22Rv1 (cell line): ENCODE data around the gene MED29.

ENCODE experiments used
- ZFX ChIP-seq: fragments of 450-650 bp; IDR thresholded peaks from 2 replicates; pipeline ENCODE4 v1.6.1; 2017; ENCODE audit warnings: antibody characterized with exemption, borderline replicate concordance
- TF ChIP-seq, protein P1 (sequence below): fragments of 450-650 bp; IDR thresholded peaks from 2 replicates; pipeline ENCODE4 v1.5.1; 2017; ENCODE audit warnings: mild to moderate bottlenecking

DNA sequence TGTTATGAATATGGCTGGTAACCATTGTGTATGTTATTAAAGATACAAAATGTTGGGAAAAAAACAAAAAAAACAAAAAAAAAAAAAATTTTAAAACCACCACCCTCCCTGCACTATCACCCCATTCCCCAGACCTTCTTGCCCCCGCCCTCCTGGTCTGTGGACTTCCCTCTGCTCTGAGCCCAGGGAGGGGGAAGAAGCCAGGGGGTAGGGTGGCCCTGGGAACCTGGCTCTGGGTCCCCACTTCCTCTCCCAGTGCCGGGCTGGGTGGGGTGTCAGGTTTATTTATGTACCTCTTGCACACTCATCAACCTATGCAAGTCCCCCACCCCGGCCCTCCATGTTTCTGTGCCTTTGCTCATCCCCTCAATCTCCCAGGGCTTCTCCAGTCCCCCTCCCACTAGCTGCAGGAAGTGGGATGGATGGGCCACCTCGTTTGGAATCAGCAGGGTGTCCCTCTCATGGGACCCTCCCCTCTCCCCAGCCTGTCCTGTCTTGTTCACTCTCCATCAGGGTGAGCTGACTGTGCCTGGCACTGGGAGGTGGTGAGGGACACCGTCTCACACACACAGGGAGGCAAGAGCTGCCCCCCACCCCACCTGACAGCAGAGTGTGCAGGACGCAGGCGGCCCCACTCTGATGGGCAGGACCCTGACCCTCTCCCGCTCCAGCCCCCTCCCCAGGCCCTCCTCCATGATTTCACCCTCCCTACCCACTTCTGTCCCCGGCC lies 6.2 kb upstream of the MED29 start:
- TF ChIP-seq, protein P1, sequence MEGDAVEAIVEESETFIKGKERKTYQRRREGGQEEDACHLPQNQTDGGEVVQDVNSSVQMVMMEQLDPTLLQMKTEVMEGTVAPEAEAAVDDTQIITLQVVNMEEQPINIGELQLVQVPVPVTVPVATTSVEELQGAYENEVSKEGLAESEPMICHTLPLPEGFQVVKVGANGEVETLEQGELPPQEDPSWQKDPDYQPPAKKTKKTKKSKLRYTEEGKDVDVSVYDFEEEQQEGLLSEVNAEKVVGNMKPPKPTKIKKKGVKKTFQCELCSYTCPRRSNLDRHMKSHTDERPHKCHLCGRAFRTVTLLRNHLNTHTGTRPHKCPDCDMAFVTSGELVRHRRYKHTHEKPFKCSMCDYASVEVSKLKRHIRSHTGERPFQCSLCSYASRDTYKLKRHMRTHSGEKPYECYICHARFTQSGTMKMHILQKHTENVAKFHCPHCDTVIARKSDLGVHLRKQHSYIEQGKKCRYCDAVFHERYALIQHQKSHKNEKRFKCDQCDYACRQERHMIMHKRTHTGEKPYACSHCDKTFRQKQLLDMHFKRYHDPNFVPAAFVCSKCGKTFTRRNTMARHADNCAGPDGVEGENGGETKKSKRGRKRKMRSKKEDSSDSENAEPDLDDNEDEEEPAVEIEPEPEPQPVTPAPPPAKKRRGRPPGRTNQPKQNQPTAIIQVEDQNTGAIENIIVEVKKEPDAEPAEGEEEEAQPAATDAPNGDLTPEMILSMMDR: no peak
- TF ChIP-seq ZFX: no peak
